HUES6 (cell line): ENCODE measurements around the gene SLC30A9.
A peak's percentile ranks its signal among the peaks of the same experiment; 100 is the strongest.

Experiments
- H3K27ac ChIP-seq: 2 replicates; pipeline ENCODE4 v1.7.0; 2013; ENCODE audit warnings: low read depth, mild to moderate bottlenecking, low read length, inconsistent platforms
- H3K27me3 ChIP-seq: 2 replicates; pipeline ENCODE4 v1.6.1; 2013; ENCODE audit warnings: low read length; ENCODE audit not compliant: control insufficient read depth, insufficient read depth
- H3K36me3 ChIP-seq: 2 replicates; pipeline ENCODE4 v1.6.1; 2013; ENCODE audit warnings: low read length; ENCODE audit not compliant: control insufficient read depth, insufficient read depth
- H3K4me1 ChIP-seq: 2 replicates; pipeline ENCODE4 v1.6.1; 2013; ENCODE audit warnings: low read length; ENCODE audit not compliant: control insufficient read depth, insufficient read depth
- H3K4me3 ChIP-seq: 2 replicates; pipeline ENCODE4 v1.5.1; 2013; ENCODE audit warnings: low read depth, low read length
- H3K9ac ChIP-seq: one replicate; pipeline ENCODE4 v1.6.1; 2013; ENCODE audit warnings: mild to moderate bottlenecking, low read length
- H3K9me3 ChIP-seq: 2 replicates; pipeline ENCODE4 v1.6.1; 2013; ENCODE audit warnings: low read depth, low read length; ENCODE audit not compliant: control insufficient read depth, insufficient read depth

Gene SLC30A9

DNA sequence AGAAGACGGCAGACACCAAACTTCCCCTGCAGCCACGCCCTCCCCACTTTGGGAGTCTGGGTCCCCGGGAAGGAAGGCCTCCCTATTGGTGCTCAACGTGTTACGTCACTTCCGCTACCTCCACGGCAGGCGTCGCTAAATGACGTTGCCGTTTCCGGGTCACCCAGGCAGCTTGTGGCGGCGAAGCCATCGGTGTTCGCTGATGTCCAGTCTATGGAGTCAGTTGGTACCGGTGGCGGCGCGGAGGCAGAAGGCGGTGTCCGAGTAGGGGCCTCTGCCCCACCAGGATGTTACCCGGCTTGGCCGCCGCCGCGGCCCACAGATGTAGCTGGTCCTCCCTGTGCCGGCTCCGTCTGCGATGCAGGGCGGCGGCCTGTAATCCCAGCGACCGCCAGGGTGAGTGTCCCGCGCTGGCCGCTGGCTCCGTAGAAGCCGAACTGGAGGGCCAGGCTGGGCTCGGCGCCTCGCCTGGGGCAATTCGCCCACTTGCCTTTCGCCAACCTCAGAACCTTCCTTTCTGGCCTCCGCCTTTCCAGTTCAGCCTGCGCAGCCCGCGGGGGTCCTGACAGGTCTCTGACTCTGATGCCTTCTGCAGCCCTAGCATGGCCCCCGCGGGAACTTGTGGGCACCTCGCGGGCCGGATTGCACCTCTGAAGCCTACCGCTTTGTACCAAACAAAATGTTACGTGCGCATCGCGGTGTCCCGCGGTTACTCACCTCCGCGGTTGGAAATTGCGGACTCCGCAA lies at the start of gene SLC30A9:
TSS of gene SLC30A9 (plus strand) at position 166 of the 747 bp plus-strand sequence. CDS start at position 288, 122 bp downstream.
- H3K9ac ChIP-seq, result peak within 1 kb of the TSS; percentile 87
- peak within 1 kb of the TSS; percentile 72 for H3K27ac ChIP-seq
- peak within 1 kb of the TSS; percentile 87 for H3K4me3 ChIP-seq
- H3K4me1 ChIP-seq, result peaks cover 6% of the 10 kb centered on the region
- H3K36me3 ChIP-seq, result no peaks in the 10 kb centered on the region
- no peaks in the 10 kb centered on the region for H3K9me3 ChIP-seq
- H3K27me3 ChIP-seq, result no peaks in the 10 kb centered on the region

DNA sequence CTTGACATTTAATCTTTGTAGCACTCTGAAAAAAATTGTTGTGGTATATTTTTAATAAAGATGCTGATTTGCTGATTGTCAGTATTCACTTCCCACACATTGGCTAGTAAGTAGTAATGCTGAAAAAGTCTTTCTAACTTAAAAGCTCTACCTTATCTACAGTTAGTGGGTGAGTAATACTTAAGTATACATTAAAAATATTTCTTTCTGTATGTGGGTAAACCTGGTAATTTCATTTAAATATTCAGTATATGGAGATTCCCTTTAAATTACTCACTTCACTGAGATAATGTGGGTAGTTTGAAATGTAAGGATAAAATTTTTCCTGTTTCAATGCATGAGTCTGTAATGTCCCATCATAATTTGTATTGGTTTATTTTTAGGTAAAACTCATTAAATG lies 49.5 kb upstream of the SLC30A9 start:
- Histone ChIP-seq H3K9ac (no peak overlapping the region), H3K9me3 (no peaks in the 10 kb centered on the region), H3K27me3 (no peaks in the 10 kb centered on the region), H3K36me3 (peaks cover 74% of the 10 kb centered on the region), H3K4me3 (no peak overlapping the region), H3K4me1 (peaks cover 9% of the 10 kb centered on the region), H3K27ac (no peak overlapping the region)

DNA sequence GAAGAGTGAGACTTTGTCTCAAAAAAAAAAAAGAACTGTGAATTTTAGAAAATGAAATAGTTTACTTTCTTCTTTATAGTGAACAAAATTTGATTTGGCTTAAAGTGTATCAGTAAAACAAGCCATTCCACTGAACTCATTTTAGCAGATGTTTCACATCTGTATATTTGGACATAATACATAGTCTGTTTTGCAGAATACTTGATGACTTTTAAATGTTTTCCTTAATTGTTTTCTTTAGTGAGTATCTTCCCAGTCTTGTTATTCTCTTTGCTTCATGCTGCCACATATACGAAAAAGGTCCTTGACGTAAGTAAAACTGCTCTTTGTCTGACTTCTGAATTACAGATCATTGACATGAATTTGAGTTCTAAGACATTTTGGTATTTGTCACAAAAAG lies 46.8 kb upstream of the SLC30A9 start:
- H3K36me3 ChIP-seq, result peaks cover 83% of the 10 kb centered on the region
- no peaks in the 10 kb centered on the region for H3K9me3 ChIP-seq
- no peaks in the 10 kb centered on the region for H3K27me3 ChIP-seq

DNA sequence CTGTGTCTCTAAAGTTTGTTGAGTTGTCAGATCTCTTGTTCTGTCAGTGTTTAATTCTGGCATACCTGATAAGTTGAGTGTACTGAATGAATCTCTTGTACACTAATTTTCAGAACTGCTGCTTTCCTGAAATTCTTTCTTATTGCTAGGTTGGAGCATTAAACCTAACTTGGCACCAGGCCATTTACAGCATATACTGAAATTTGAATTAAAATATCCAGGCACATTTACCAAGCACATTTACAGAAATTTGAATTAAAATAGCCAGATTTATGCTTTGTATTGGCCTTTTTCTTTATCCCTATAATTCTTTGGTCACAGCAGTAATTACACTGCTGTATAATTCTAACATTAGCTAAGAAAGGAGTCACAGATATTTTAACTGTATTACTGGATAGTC lies 46.2 kb upstream of the SLC30A9 start:
- no peak overlapping the region for H3K27ac ChIP-seq
- no peak overlapping the region for H3K9ac ChIP-seq
- no peak overlapping the region for H3K4me3 ChIP-seq
- H3K27me3 ChIP-seq, result no peaks in the 10 kb centered on the region
- no peaks in the 10 kb centered on the region for H3K4me1 ChIP-seq
- H3K36me3 ChIP-seq, result peaks cover 81% of the 10 kb centered on the region
- H3K9me3 ChIP-seq, result no peaks in the 10 kb centered on the region

More for the DNA sequence above, 46.8 kb upstream of the SLC30A9 start:
- H3K9ac ChIP-seq, result no peak overlapping the region
- H3K27ac ChIP-seq, result no peak overlapping the region
- H3K4me3 ChIP-seq, result no peak overlapping the region
- H3K4me1 ChIP-seq, result no peaks in the 10 kb centered on the region

DNA sequence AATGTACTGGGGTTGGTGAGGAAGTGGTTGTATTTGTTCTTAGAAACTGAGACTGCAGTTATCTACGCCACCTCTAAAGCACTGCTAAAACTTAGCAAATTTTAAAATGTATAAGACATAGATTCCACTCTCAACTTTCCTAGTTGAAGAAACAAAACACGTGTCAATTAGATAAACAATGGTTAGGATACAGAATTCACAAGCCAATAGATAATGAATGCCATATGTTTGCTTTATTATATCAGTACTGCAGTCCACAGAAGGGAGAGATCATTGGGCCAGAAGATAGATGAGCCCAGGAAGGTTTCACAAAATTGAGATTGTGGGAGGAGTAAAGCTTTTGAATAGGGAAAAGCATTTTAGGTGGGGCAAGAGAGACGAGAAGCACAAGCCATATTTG lies 40.8 kb upstream of the SLC30A9 start:
- peaks cover 88% of the 10 kb centered on the region for H3K36me3 ChIP-seq

DNA sequence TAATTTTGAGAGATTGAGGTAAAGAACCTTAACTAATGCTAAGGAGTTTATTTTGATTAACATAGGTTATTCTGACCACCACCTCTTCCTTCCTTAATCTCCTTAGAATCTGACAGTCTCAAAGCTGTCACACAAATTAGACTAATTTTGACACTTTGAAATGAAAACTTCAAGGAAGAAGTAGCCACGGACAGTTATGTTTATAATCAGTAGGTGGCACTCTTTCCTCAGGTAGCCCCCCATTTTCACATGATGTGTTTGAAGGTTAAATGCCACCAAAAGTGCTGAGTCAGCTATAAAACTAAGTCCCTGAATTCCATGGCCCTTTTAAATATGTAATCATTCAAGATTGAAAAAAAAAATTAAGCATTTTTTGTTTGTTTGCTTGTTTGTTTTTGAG lies 32.7 kb upstream of the SLC30A9 start:
- H3K27ac ChIP-seq, result no peak overlapping the region
- no peak overlapping the region for H3K4me3 ChIP-seq
- no peak overlapping the region for H3K9ac ChIP-seq
- H3K4me1 ChIP-seq, result no peaks in the 10 kb centered on the region
- no peaks in the 10 kb centered on the region for H3K27me3 ChIP-seq
- H3K9me3 ChIP-seq, result no peaks in the 10 kb centered on the region
- peaks cover 28% of the 10 kb centered on the region for H3K36me3 ChIP-seq

More for the DNA sequence above, 40.8 kb upstream of the SLC30A9 start:
- H3K4me1 ChIP-seq, result no peaks in the 10 kb centered on the region
- no peaks in the 10 kb centered on the region for H3K27me3 ChIP-seq
- H3K27ac ChIP-seq, result no peak overlapping the region
- no peak overlapping the region for H3K9ac ChIP-seq
- H3K9me3 ChIP-seq, result no peaks in the 10 kb centered on the region
- no peak overlapping the region for H3K4me3 ChIP-seq

DNA sequence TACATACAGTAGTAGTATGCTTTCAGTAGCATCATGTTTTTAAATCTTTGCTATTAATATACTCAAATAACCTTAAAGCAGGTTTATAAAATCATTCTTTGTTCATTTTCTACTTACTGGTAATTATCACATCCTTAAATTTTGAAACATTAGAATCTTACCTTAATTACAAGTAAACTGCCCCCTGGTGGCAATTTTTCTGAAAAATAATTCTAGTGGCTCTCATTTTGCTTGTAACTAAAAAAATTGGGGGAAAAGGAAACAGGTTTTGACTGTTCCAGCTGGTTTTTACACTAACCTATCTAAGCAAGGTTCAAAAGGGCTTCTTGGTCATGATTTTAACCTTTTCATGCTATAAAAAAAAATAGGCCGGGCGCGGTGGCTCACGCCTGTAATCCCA lies 27.2 kb upstream of the SLC30A9 start:
- H3K4me3 ChIP-seq, result no peak overlapping the region
- no peak overlapping the region for H3K9ac ChIP-seq
- no peaks in the 10 kb centered on the region for H3K4me1 ChIP-seq
- H3K36me3 ChIP-seq, result no peaks in the 10 kb centered on the region
- H3K27ac ChIP-seq, result no peak overlapping the region
- no peaks in the 10 kb centered on the region for H3K9me3 ChIP-seq
- no peaks in the 10 kb centered on the region for H3K27me3 ChIP-seq

DNA sequence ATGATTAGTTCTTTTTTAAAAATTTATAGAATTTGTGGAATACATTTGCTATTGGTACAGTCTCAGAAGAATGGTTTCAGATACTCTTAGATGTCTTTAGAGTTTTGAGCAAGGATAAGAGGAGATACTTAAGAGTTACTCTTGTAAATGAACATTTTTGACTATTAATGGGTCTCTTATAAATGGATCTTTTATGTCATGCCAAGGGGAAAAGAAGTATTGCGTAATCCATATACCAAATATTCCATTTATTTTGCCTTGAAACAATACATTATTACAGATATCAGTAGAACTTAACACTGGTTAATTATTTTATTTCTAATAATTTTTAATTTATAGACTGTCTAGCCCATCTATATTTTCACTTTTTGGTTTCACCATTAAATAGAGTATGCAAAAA lies 25.9 kb upstream of the SLC30A9 start:
- no peak overlapping the region for H3K9ac ChIP-seq
- H3K27ac ChIP-seq, result no peak overlapping the region
- H3K4me1 ChIP-seq, result no peaks in the 10 kb centered on the region
- H3K36me3 ChIP-seq, result no peaks in the 10 kb centered on the region
- H3K27me3 ChIP-seq, result no peaks in the 10 kb centered on the region
- peaks cover 9% of the 10 kb centered on the region for H3K9me3 ChIP-seq
- H3K4me3 ChIP-seq, result no peak overlapping the region

DNA sequence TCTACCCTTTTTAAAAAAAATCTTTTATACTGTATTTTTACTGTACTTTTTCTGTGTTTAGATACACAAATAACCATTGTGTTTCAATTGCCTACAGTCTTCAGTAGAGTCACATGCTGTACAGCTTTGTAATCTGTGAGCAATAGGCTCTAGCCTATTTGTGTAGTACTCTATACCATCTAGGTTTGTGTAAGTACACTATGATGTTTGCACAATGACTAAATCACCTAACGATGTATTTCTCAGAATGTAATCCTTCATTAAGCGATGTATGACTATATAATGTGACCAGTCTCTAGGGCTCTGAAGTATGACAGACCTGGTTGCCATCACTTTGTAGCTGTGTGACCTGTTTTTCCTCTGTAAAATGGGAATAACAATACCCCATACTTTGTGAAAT lies 22.9 kb upstream of the SLC30A9 start:
- H3K27ac ChIP-seq, result no peak overlapping the region
- H3K27me3 ChIP-seq, result no peaks in the 10 kb centered on the region
- no peak overlapping the region for H3K9ac ChIP-seq
- H3K9me3 ChIP-seq, result peaks cover 22% of the 10 kb centered on the region
- H3K36me3 ChIP-seq, result no peaks in the 10 kb centered on the region
- no peak overlapping the region for H3K4me3 ChIP-seq
- no peaks in the 10 kb centered on the region for H3K4me1 ChIP-seq

DNA sequence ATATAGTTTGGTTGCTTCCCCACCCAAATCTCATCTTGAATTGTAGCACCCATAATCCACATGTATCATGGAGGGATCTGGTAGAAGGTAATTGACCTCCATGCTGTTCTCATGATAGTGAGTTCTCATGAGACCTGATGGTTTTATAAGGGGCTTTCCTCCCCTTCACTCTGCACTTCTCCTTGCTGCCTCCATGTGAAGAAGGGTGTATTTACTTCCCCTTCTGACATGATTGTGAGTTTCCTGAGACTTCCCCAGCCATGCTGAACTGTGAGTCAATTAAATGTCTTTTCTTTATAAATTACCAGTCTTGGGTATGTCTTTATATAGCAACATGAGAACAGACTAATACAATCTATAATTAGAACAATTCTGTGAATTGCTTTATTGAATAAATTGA lies 20.7 kb upstream of the SLC30A9 start:
- Histone ChIP-seq H3K4me3 (no peak overlapping the region), H3K9ac (no peak overlapping the region), H3K27ac (no peak overlapping the region), H3K36me3 (no peaks in the 10 kb centered on the region), H3K9me3 (peaks cover 22% of the 10 kb centered on the region), H3K4me1 (no peaks in the 10 kb centered on the region; the same call in 1 of the 2 replicates), H3K27me3 (no peaks in the 10 kb centered on the region)

DNA sequence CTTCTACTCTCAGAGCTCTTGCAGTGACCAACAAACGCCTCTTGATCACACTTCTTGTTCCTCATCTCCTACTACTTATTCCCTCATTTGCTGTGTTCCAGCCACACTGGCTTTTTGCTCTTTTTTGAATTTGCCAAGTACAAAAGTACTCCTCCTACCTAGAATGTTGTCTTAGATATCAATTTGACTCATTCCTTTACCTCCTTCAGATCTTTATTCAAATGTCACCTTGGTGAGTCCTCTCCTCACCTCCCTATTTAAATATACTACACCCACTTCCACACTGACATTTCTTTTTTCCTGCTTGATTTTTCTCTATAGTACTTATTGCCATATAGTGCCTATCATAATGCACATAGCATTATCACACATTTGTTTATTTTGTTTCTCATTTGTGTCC lies 15.0 kb upstream of the SLC30A9 start:
- no peak overlapping the region for H3K27ac ChIP-seq
- H3K9me3 ChIP-seq, result peaks cover 10% of the 10 kb centered on the region
- no peak overlapping the region for H3K4me3 ChIP-seq
- peaks cover 10% of the 10 kb centered on the region for H3K4me1 ChIP-seq
- H3K9ac ChIP-seq, result no peak overlapping the region
- no peaks in the 10 kb centered on the region for H3K36me3 ChIP-seq
- H3K27me3 ChIP-seq, result no peaks in the 10 kb centered on the region
